ENCODE results near the gene DSCAM.

DNA sequence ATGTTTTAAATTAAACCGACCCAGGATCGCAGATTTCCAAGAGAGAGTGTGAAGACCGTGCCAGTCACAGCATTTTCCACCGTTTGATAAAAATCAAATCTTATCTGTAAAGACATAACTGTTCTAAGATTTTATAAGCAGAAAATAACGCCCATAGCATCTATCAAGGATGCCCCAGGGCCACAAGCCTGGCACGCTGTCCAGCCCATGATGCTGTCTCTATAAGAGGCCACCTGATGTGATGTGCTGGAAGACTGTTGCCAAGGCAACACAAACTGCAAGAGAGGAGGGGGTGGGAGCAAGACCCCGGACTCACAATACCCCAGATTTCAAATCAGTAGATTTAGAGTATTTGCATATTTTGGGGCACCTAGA is 116.5 kb downstream of the DSCAM start:
- TF ChIP-seq, protein P1, sequence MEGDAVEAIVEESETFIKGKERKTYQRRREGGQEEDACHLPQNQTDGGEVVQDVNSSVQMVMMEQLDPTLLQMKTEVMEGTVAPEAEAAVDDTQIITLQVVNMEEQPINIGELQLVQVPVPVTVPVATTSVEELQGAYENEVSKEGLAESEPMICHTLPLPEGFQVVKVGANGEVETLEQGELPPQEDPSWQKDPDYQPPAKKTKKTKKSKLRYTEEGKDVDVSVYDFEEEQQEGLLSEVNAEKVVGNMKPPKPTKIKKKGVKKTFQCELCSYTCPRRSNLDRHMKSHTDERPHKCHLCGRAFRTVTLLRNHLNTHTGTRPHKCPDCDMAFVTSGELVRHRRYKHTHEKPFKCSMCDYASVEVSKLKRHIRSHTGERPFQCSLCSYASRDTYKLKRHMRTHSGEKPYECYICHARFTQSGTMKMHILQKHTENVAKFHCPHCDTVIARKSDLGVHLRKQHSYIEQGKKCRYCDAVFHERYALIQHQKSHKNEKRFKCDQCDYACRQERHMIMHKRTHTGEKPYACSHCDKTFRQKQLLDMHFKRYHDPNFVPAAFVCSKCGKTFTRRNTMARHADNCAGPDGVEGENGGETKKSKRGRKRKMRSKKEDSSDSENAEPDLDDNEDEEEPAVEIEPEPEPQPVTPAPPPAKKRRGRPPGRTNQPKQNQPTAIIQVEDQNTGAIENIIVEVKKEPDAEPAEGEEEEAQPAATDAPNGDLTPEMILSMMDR (IDR thresholded peaks at IDR 0.05; ENCODE audit: insufficient read depth, low read length) = no peak
- TF ChIP-seq POLR2AphosphoS5 (IDR thresholded peaks at IDR 0.05; ENCODE audit: low read depth) (no peak), GABPA (IDR thresholded peaks at IDR 0.05; ENCODE audit: low read depth) (no peak)
- TF ChIP-seq, protein P2, sequence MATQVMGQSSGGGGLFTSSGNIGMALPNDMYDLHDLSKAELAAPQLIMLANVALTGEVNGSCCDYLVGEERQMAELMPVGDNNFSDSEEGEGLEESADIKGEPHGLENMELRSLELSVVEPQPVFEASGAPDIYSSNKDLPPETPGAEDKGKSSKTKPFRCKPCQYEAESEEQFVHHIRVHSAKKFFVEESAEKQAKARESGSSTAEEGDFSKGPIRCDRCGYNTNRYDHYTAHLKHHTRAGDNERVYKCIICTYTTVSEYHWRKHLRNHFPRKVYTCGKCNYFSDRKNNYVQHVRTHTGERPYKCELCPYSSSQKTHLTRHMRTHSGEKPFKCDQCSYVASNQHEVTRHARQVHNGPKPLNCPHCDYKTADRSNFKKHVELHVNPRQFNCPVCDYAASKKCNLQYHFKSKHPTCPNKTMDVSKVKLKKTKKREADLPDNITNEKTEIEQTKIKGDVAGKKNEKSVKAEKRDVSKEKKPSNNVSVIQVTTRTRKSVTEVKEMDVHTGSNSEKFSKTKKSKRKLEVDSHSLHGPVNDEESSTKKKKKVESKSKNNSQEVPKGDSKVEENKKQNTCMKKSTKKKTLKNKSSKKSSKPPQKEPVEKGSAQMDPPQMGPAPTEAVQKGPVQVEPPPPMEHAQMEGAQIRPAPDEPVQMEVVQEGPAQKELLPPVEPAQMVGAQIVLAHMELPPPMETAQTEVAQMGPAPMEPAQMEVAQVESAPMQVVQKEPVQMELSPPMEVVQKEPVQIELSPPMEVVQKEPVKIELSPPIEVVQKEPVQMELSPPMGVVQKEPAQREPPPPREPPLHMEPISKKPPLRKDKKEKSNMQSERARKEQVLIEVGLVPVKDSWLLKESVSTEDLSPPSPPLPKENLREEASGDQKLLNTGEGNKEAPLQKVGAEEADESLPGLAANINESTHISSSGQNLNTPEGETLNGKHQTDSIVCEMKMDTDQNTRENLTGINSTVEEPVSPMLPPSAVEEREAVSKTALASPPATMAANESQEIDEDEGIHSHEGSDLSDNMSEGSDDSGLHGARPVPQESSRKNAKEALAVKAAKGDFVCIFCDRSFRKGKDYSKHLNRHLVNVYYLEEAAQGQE (IDR thresholded peaks at IDR 0.05; ENCODE audit: insufficient replicate concordance, low read depth) = no peak
